ENCODE data around the gene GLG1. TPM values are rescaled to one million over a fixed set of nuclear protein-coding genes. Genes with fewer than 3 reads are reported as not detected.

GLG1 gene
- polyA plus RNA-seq, 2 of the 4 experiments (the other 2 are of a cell fraction) = 51.9 to 90.6 TPM

GRCh38 chr16:74460542-74460941, 146.4 kb downstream of the GLG1 start (continued):
- no peak for TF ChIP-seq PHF8 (IDR thresholded peaks at IDR 0.05; ENCODE audit: borderline replicate concordance, low read depth)

GRCh38 chr16:74456290-74456625, 150.7 kb downstream of the GLG1 start:
- FAIRE-seq = no peak
- ChIA-PET POLR2A (no interaction called here), CTCF (no interaction called here)
- ATAC-seq = no peak
- Histone ChIP-seq H3K9me3 (no peaks in the 10 kb centered on the region), H3K4me1 (no peaks in the 10 kb centered on the region; the same call in 2 of the 3 replicates), H3K4me3 (no peak overlapping the region), H3K4me2 (no peak overlapping the region), H3K27ac (no peak overlapping the region)
- no peak for DNase-seq (ENCODE audit: low read depth in 1 of 2, low spot score in 1 of 2)
- WGBS (ENCODE audit: missing lambda C conversion rate) = 90% methylated on average over 16 of the region's 16 CpGs
- TF ChIP-seq RARB (CRISPR knock-in tag; IDR thresholded peaks at IDR 0.05) = no peak
- TF ChIP-seq ELK1 (IDR thresholded peaks at IDR 0.05; ENCODE audit: low read depth, low read length) = no peak
- TF ChIP-seq HDAC2 (IDR thresholded peaks at IDR 0.05) = no peak
- no peak for TF ChIP-seq TP53 (CRISPR knock-in tag; IDR thresholded peaks at IDR 0.05)
- TF ChIP-seq NR3C1 (IDR thresholded peaks at IDR 0.05) = no peak
- TF ChIP-seq ZSCAN20 (CRISPR knock-in tag; IDR thresholded peaks at IDR 0.05) = no peak
- no peak for TF ChIP-seq CEBPB (IDR thresholded peaks at IDR 0.05)
- no peak for TF ChIP-seq MYC (IDR thresholded peaks at IDR 0.05; ENCODE audit: borderline replicate concordance, low read length)
- TF ChIP-seq USF2 (IDR thresholded peaks at IDR 0.05) = no peak
- TF ChIP-seq, protein P1, sequence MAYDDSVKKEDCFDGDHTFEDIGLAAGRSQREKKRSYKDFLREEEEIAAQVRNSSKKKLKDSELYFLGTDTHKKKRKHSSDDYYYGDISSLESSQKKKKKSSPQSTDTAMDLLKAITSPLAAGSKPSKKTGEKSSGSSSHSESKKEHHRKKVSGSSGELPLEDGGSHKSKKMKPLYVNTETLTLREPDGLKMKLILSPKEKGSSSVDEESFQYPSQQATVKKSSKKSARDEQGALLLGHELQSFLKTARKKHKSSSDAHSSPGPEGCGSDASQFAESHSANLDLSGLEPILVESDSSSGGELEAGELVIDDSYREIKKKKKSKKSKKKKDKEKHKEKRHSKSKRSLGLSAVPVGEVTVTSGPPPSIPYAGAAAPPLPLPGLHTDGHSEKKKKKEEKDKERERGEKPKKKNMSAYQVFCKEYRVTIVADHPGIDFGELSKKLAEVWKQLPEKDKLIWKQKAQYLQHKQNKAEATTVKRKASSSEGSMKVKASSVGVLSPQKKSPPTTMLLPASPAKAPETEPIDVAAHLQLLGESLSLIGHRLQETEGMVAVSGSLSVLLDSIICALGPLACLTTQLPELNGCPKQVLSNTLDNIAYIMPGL (CRISPR knock-in tag; IDR thresholded peaks at IDR 0.05; ENCODE audit: borderline replicate concordance) = no peak
- TF ChIP-seq NPAS2 (CRISPR knock-in tag; IDR thresholded peaks at IDR 0.05; ENCODE audit: borderline replicate concordance) = no peak
- TF ChIP-seq HES2 (IDR thresholded peaks at IDR 0.05) = no peak
- no peak for TF ChIP-seq MAX (IDR thresholded peaks at IDR 0.05)
- no peak for TF ChIP-seq RFX5 (IDR thresholded peaks at IDR 0.05)
- TF ChIP-seq, protein P2, sequence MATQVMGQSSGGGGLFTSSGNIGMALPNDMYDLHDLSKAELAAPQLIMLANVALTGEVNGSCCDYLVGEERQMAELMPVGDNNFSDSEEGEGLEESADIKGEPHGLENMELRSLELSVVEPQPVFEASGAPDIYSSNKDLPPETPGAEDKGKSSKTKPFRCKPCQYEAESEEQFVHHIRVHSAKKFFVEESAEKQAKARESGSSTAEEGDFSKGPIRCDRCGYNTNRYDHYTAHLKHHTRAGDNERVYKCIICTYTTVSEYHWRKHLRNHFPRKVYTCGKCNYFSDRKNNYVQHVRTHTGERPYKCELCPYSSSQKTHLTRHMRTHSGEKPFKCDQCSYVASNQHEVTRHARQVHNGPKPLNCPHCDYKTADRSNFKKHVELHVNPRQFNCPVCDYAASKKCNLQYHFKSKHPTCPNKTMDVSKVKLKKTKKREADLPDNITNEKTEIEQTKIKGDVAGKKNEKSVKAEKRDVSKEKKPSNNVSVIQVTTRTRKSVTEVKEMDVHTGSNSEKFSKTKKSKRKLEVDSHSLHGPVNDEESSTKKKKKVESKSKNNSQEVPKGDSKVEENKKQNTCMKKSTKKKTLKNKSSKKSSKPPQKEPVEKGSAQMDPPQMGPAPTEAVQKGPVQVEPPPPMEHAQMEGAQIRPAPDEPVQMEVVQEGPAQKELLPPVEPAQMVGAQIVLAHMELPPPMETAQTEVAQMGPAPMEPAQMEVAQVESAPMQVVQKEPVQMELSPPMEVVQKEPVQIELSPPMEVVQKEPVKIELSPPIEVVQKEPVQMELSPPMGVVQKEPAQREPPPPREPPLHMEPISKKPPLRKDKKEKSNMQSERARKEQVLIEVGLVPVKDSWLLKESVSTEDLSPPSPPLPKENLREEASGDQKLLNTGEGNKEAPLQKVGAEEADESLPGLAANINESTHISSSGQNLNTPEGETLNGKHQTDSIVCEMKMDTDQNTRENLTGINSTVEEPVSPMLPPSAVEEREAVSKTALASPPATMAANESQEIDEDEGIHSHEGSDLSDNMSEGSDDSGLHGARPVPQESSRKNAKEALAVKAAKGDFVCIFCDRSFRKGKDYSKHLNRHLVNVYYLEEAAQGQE (IDR thresholded peaks at IDR 0.05) = no peak
- TF ChIP-seq JUNB (IDR thresholded peaks at IDR 0.05) = no peak
- no peak for TF ChIP-seq HEYL (CRISPR knock-in tag; IDR thresholded peaks at IDR 0.05)
- TF ChIP-seq CHD2 (IDR thresholded peaks at IDR 0.05; ENCODE audit: low read length, partially characterized antibody) = no peak

All from A549 (cell line).